ENCODE results near the gene CEP112.

Gene CEP112

GRCh38 chr17:65952015-65952414 lies 239.9 kb downstream of the CEP112 start:
- no peak overlapping the region for H3K9ac ChIP-seq (ENCODE audit: low read length)
- H3K4me1 ChIP-seq (ENCODE audit: control insufficient read depth, low read depth, low read length) = no peaks in the 10 kb centered on the region
- no peaks in the 10 kb centered on the region for H3K27me3 ChIP-seq (ENCODE audit: control insufficient read depth, insufficient read depth, low read length)
- no peak overlapping the region for H3K4me3 ChIP-seq (ENCODE audit: low read length)
- H3K36me3 ChIP-seq (ENCODE audit: control insufficient read depth, low read depth, low read length) = no peaks in the 10 kb centered on the region
- no peak overlapping the region for H3K27ac ChIP-seq (ENCODE audit: low read length)
- H3K9me3 ChIP-seq (ENCODE audit: control insufficient read depth, low read depth, low read length) = no peaks in the 10 kb centered on the region

- H3K36me3 ChIP-seq (ENCODE audit: control insufficient read depth, low read depth, low read length) = no peaks in the 10 kb centered on the region
- H3K9ac ChIP-seq (ENCODE audit: low read length) = no peak overlapping the region
- H3K9me3 ChIP-seq (ENCODE audit: control insufficient read depth, low read depth, low read length) = no peaks in the 10 kb centered on the region
- no peak overlapping the region for H3K4me3 ChIP-seq (ENCODE audit: low read length)
- no peaks in the 10 kb centered on the region for H3K4me1 ChIP-seq (ENCODE audit: control insufficient read depth, low read depth, low read length)
- no peaks in the 10 kb centered on the region for H3K27me3 ChIP-seq (ENCODE audit: control insufficient read depth, insufficient read depth, low read length)
- H3K27ac ChIP-seq (ENCODE audit: low read length) = no peak overlapping the region
These were observed 244.1 kb downstream of the CEP112 start for GRCh38 chr17:65947831-65948230.

GRCh38 chr17:65942592-65942991 lies 249.3 kb downstream of the CEP112 start:
- H3K27me3 ChIP-seq (ENCODE audit: control insufficient read depth, insufficient read depth, low read length) = no peaks in the 10 kb centered on the region
- no peaks in the 10 kb centered on the region for H3K9me3 ChIP-seq (ENCODE audit: control insufficient read depth, low read depth, low read length)
- no peak overlapping the region for H3K4me3 ChIP-seq (ENCODE audit: low read length)
- H3K4me1 ChIP-seq (ENCODE audit: control insufficient read depth, low read depth, low read length) = no peaks in the 10 kb centered on the region
- H3K36me3 ChIP-seq (ENCODE audit: control insufficient read depth, low read depth, low read length) = no peaks in the 10 kb centered on the region
- H3K9ac ChIP-seq (ENCODE audit: low read length) = no peak overlapping the region
- no peak overlapping the region for H3K27ac ChIP-seq (ENCODE audit: low read length)

- H3K27me3 ChIP-seq (ENCODE audit: control insufficient read depth, insufficient read depth, low read length) = no peaks in the 10 kb centered on the region
- no peak overlapping the region for H3K9ac ChIP-seq (ENCODE audit: low read length)
- no peaks in the 10 kb centered on the region for H3K4me1 ChIP-seq (ENCODE audit: control insufficient read depth, low read depth, low read length)
- H3K36me3 ChIP-seq (ENCODE audit: control insufficient read depth, low read depth, low read length) = no peaks in the 10 kb centered on the region
- no peak overlapping the region for H3K4me3 ChIP-seq (ENCODE audit: low read length)
- H3K9me3 ChIP-seq (ENCODE audit: control insufficient read depth, low read depth, low read length) = no peaks in the 10 kb centered on the region
- H3K27ac ChIP-seq (ENCODE audit: low read length) = no peak overlapping the region
These were observed 250.5 kb downstream of the CEP112 start for GRCh38 chr17:65941356-65941899.

GRCh38 chr17:65936013-65936412 lies 255.9 kb downstream of the CEP112 start:
- Histone ChIP-seq H3K4me3 (ENCODE audit: low read length) (no peak overlapping the region), H3K4me1 (ENCODE audit: control insufficient read depth, low read depth, low read length) (no peaks in the 10 kb centered on the region), H3K27ac (ENCODE audit: low read length) (no peak overlapping the region), H3K36me3 (ENCODE audit: control insufficient read depth, low read depth, low read length) (no peaks in the 10 kb centered on the region), H3K9ac (ENCODE audit: low read length) (no peak overlapping the region), H3K27me3 (ENCODE audit: control insufficient read depth, insufficient read depth, low read length) (no peaks in the 10 kb centered on the region), H3K9me3 (ENCODE audit: control insufficient read depth, low read depth, low read length) (no peaks in the 10 kb centered on the region)

- no peaks in the 10 kb centered on the region for H3K27me3 ChIP-seq (ENCODE audit: control insufficient read depth, insufficient read depth, low read length)
- no peaks in the 10 kb centered on the region for H3K4me1 ChIP-seq (ENCODE audit: control insufficient read depth, low read depth, low read length)
- H3K4me3 ChIP-seq (ENCODE audit: low read length) = no peak overlapping the region
- H3K9ac ChIP-seq (ENCODE audit: low read length) = no peak overlapping the region
- H3K27ac ChIP-seq (ENCODE audit: low read length) = no peak overlapping the region
- no peaks in the 10 kb centered on the region for H3K36me3 ChIP-seq (ENCODE audit: control insufficient read depth, low read depth, low read length)
- no peaks in the 10 kb centered on the region for H3K9me3 ChIP-seq (ENCODE audit: control insufficient read depth, low read depth, low read length)
These were observed 258.6 kb downstream of the CEP112 start for GRCh38 chr17:65933290-65933689.

GRCh38 chr17:65931246-65932149 lies 260.4 kb downstream of the CEP112 start:
- H3K36me3 ChIP-seq (ENCODE audit: control insufficient read depth, low read depth, low read length) = no peaks in the 10 kb centered on the region
- H3K9me3 ChIP-seq (ENCODE audit: control insufficient read depth, low read depth, low read length) = no peaks in the 10 kb centered on the region
- H3K27me3 ChIP-seq (ENCODE audit: control insufficient read depth, insufficient read depth, low read length) = no peaks in the 10 kb centered on the region
- H3K4me1 ChIP-seq (ENCODE audit: control insufficient read depth, low read depth, low read length) = no peaks in the 10 kb centered on the region
- no peak overlapping the region for H3K4me3 ChIP-seq (ENCODE audit: low read length)
- no peak overlapping the region for H3K27ac ChIP-seq (ENCODE audit: low read length)
- H3K9ac ChIP-seq (ENCODE audit: low read length) = no peak overlapping the region

- Histone ChIP-seq H3K27me3 (ENCODE audit: control insufficient read depth, insufficient read depth, low read length) (no peaks in the 10 kb centered on the region), H3K4me1 (ENCODE audit: control insufficient read depth, low read depth, low read length) (no peaks in the 10 kb centered on the region), H3K9me3 (ENCODE audit: control insufficient read depth, low read depth, low read length) (no peaks in the 10 kb centered on the region), H3K27ac (ENCODE audit: low read length) (no peak overlapping the region), H3K36me3 (ENCODE audit: control insufficient read depth, low read depth, low read length) (no peaks in the 10 kb centered on the region), H3K4me3 (ENCODE audit: low read length) (no peak overlapping the region), H3K9ac (ENCODE audit: low read length) (no peak overlapping the region)
These were observed 261.7 kb downstream of the CEP112 start for GRCh38 chr17:65930140-65930730.

GRCh38 chr17:65926599-65926998 lies 265.3 kb downstream of the CEP112 start:
- Histone ChIP-seq H3K36me3 (ENCODE audit: control insufficient read depth, low read depth, low read length) (no peaks in the 10 kb centered on the region), H3K27ac (ENCODE audit: low read length) (no peak overlapping the region), H3K27me3 (ENCODE audit: control insufficient read depth, insufficient read depth, low read length) (no peaks in the 10 kb centered on the region), H3K9ac (ENCODE audit: low read length) (no peak overlapping the region), H3K9me3 (ENCODE audit: control insufficient read depth, low read depth, low read length) (no peaks in the 10 kb centered on the region), H3K4me1 (ENCODE audit: control insufficient read depth, low read depth, low read length) (no peaks in the 10 kb centered on the region), H3K4me3 (ENCODE audit: low read length) (no peak overlapping the region)

GRCh38 chr17:65925606-65926307 lies 266.2 kb downstream of the CEP112 start:
- H3K4me3 ChIP-seq (ENCODE audit: low read length) = no peak overlapping the region
- no peak overlapping the region for H3K27ac ChIP-seq (ENCODE audit: low read length)
- no peaks in the 10 kb centered on the region for H3K4me1 ChIP-seq (ENCODE audit: control insufficient read depth, low read depth, low read length)
- H3K27me3 ChIP-seq (ENCODE audit: control insufficient read depth, insufficient read depth, low read length) = no peaks in the 10 kb centered on the region
- no peaks in the 10 kb centered on the region for H3K36me3 ChIP-seq (ENCODE audit: control insufficient read depth, low read depth, low read length)
- no peaks in the 10 kb centered on the region for H3K9me3 ChIP-seq (ENCODE audit: control insufficient read depth, low read depth, low read length)
- H3K9ac ChIP-seq (ENCODE audit: low read length) = no peak overlapping the region

- Histone ChIP-seq H3K27me3 (ENCODE audit: control insufficient read depth, insufficient read depth, low read length) (no peaks in the 10 kb centered on the region), H3K27ac (ENCODE audit: low read length) (no peak overlapping the region), H3K36me3 (ENCODE audit: control insufficient read depth, low read depth, low read length) (no peaks in the 10 kb centered on the region), H3K9me3 (ENCODE audit: control insufficient read depth, low read depth, low read length) (no peaks in the 10 kb centered on the region), H3K4me1 (ENCODE audit: control insufficient read depth, low read depth, low read length) (peaks cover 10% of the 10 kb centered on the region), H3K9ac (ENCODE audit: low read length) (no peak overlapping the region), H3K4me3 (ENCODE audit: low read length) (no peak overlapping the region)
These were observed 270.9 kb downstream of the CEP112 start for GRCh38 chr17:65920996-65921395.

Measured in iPS-18a (cell line).